H9 (cell line): Measurements from ENCODE around the gene RFPL3. TPM values are rescaled to one million over a fixed set of nuclear protein-coding genes. Genes with fewer than 3 reads are reported as not detected.
"Not testable (repeated sequence)": the region's sequence is repeated elsewhere in the genome, so short reads cannot be mapped to it uniquely, and the experiment has no call there.

ENCODE experiments used
- DNase-seq: peaks from one replicate; pipeline ENCODE4 v3.0.0-alpha.2; 2017
- H2AFZ ChIP-seq: one replicate; pipeline ENCODE4 v1.6.1; 2013; ENCODE audit warnings: mild to moderate bottlenecking, low read length, control low read depth, moderate library complexity
- H2AK5ac ChIP-seq: 2 replicates; pipeline ENCODE4 v1.6.1; 2013; ENCODE audit warnings: low read length, control low read depth, mixed read lengths; ENCODE audit not compliant: insufficient read length
- H2BK120ac ChIP-seq: one replicate; pipeline ENCODE4 v1.6.1; 2013; ENCODE audit warnings: low read depth, mild to moderate bottlenecking, low read length, control low read depth, inconsistent platforms; ENCODE audit not compliant: poor library complexity, severe bottlenecking
- H2BK12ac ChIP-seq: 2 replicates; pipeline ENCODE4 v1.6.1; 2013; ENCODE audit warnings: low read length, control low read depth, mixed read lengths, low read depth; ENCODE audit not compliant: insufficient read length
- H2BK15ac ChIP-seq: 2 replicates; pipeline ENCODE4 v1.6.1; 2013; ENCODE audit warnings: low read depth, low read length, control low read depth
- H2BK20ac ChIP-seq: one replicate; pipeline ENCODE4 v1.6.1; 2013; ENCODE audit warnings: low read depth, mild to moderate bottlenecking, low read length, control low read depth, inconsistent platforms; ENCODE audit not compliant: poor library complexity, severe bottlenecking
- H2BK5ac ChIP-seq: 2 replicates; pipeline ENCODE4 v1.6.1; 2013; ENCODE audit warnings: low read length, control low read depth, mixed read lengths; ENCODE audit not compliant: insufficient read length
- H3K14ac ChIP-seq: 2 replicates; pipeline ENCODE4 v1.6.1; 2013; ENCODE audit warnings: low read length, control low read depth; ENCODE audit not compliant: insufficient read depth
- H3K18ac ChIP-seq: 2 replicates; pipeline ENCODE4 v1.6.1; 2013; ENCODE audit warnings: low read depth, mild to moderate bottlenecking, mixed read lengths, low read length, control low read depth; ENCODE audit not compliant: insufficient read length
- H3K23ac ChIP-seq: 2 replicates; pipeline ENCODE4 v1.6.1; 2013; ENCODE audit warnings: low read length, control low read depth, mixed read lengths, low read depth; ENCODE audit not compliant: insufficient read length
- H3K23me2 ChIP-seq: 2 replicates; pipeline ENCODE4 v1.6.1; 2013; ENCODE audit warnings: low read depth, mild to moderate bottlenecking, mixed read lengths, low read length, control low read depth; ENCODE audit not compliant: insufficient read length, poor library complexity, severe bottlenecking
- H3K27ac ChIP-seq: 2 replicates; pipeline ENCODE4 v1.5.1; 2013; ENCODE audit warnings: low read length, control low read depth, mixed read lengths, low read depth; ENCODE audit not compliant: insufficient read length
- H3K27me3 ChIP-seq: 2 replicates; pipeline ENCODE4 v1.6.1; 2013; ENCODE audit warnings: low read length, control low read depth, inconsistent platforms; ENCODE audit not compliant: insufficient read depth
- H3K4ac ChIP-seq: 2 replicates; pipeline ENCODE4 v1.6.1; 2013; ENCODE audit warnings: low read depth, mild to moderate bottlenecking, control low read depth, inconsistent platforms, low read length, moderate library complexity
- H3K4me1 ChIP-seq: 2 replicates; pipeline ENCODE4 v1.6.1; 2013; ENCODE audit warnings: low read length, control low read depth, inconsistent platforms; ENCODE audit not compliant: insufficient read depth
- H3K4me2 ChIP-seq: 2 replicates; pipeline ENCODE4 v1.6.1; 2013; ENCODE audit warnings: low read length, control low read depth, mixed read lengths; ENCODE audit not compliant: insufficient read length, insufficient read depth
- H3K56ac ChIP-seq: 2 replicates; pipeline ENCODE4 v1.6.1; 2013; ENCODE audit warnings: low read depth, mild to moderate bottlenecking, mixed read lengths, low read length, control low read depth; ENCODE audit not compliant: insufficient read length
- H3K79me1 ChIP-seq: 2 replicates; pipeline ENCODE4 v1.6.1; 2013; ENCODE audit warnings: low read depth, mild to moderate bottlenecking, moderate library complexity, low read length, control low read depth, inconsistent platforms; ENCODE audit not compliant: insufficient read depth, poor library complexity, severe bottlenecking
- H3K79me2 ChIP-seq: 2 replicates; pipeline ENCODE4 v1.6.1; 2013; ENCODE audit warnings: low read length, control low read depth, inconsistent platforms; ENCODE audit not compliant: insufficient read depth
- H3K9ac ChIP-seq: 2 replicates; pipeline ENCODE4 v1.6.1; 2013; ENCODE audit warnings: low read length, control low read depth, mixed read lengths; ENCODE audit not compliant: insufficient read length; ENCODE audit errors: extremely low read depth
- H3K9me3 ChIP-seq: one replicate; pipeline ENCODE4 v1.6.1; 2013; ENCODE audit warnings: low read depth, low read length, inconsistent platforms; ENCODE audit not compliant: control insufficient read depth
- H3T11ph ChIP-seq: one replicate; pipeline ENCODE4 v1.6.1; 2013; ENCODE audit warnings: mild to moderate bottlenecking, low read length, control low read depth, inconsistent platforms
- H4K20me1 ChIP-seq: one replicate; pipeline ENCODE4 v1.6.1; 2013; ENCODE audit not compliant: control insufficient read depth, insufficient read length, insufficient read depth
- H4K5ac ChIP-seq: 2 replicates; pipeline ENCODE4 v1.6.1; 2013; ENCODE audit warnings: low read depth, mild to moderate bottlenecking, mixed read lengths, low read length, control low read depth; ENCODE audit not compliant: insufficient read length
- H4K8ac ChIP-seq: replicated peaks from 2 replicates; pipeline ENCODE4 v1.6.1; 2013; ENCODE audit warnings: low read length, control low read depth, mixed read lengths, low read depth; ENCODE audit not compliant: insufficient read length
- H4K91ac ChIP-seq: 2 replicates; pipeline ENCODE4 v1.6.1; 2013; ENCODE audit warnings: low read depth, mild to moderate bottlenecking, moderate library complexity, mixed read lengths, low read length, control low read depth; ENCODE audit not compliant: insufficient read length
- H3K27ac Mint-ChIP-seq, 3 experiments: 2 replicates in 2 of 3; 3 replicates in 1 of 3; pipeline ENCODE4 v1.8.0; 2020 to 2021; ENCODE audit warnings: mixed read lengths in 3 of 3, mild to moderate bottlenecking in 1 of 3, moderate library complexity in 1 of 3
- H3K27me3 Mint-ChIP-seq: 2 replicates; pipeline ENCODE4 v1.8.0; 2021; ENCODE audit warnings: low read depth, mild to moderate bottlenecking, moderate library complexity, mixed read lengths
- H3K36me3 Mint-ChIP-seq, 3 experiments: 2 replicates in 2 of 3; 3 replicates in 1 of 3; pipeline ENCODE4 v1.8.0; 2020 to 2021; ENCODE audit warnings: low read depth in 3 of 3, mixed read lengths in 3 of 3; ENCODE audit not compliant: insufficient read depth in 1 of 3
- H3K4me1 Mint-ChIP-seq, 2 experiments: 2 replicates each; pipeline ENCODE4 v1.8.0; 2020; ENCODE audit warnings: mixed read lengths in 2 of 2
- H3K4me3 Mint-ChIP-seq, 2 experiments: 2 replicates in 1 of 2; 3 replicates in 1 of 2; pipeline ENCODE4 v1.8.0; 2020 to 2021; ENCODE audit warnings: mild to moderate bottlenecking in 2 of 2, mixed read lengths in 2 of 2, moderate library complexity in 1 of 2
- H3K9me3 Mint-ChIP-seq, 2 experiments: 2 replicates in 1 of 2; 3 replicates in 1 of 2; pipeline ENCODE4 v1.8.0; 2020; ENCODE audit warnings: mild to moderate bottlenecking in 2 of 2, mixed read lengths in 2 of 2, moderate library complexity in 1 of 2
- WGBS: extraction: QIAGEN DNeasy Blood & Tissue Kit; methylation state at CpG from one replicate; pipeline ENCODE4 v1.1.7; 2013; ENCODE audit warnings: missing lambda C conversion rate, low lambda C conversion rate, mixed read lengths; ENCODE audit not compliant: insufficient read length; ENCODE audit errors: extremely low coverage; 5-methylcytosine and 5-hydroxymethylcytosine counted together
- total RNA-seq: library from RNA; stranded (reverse); gene quantifications from 2 replicates; pipeline ENCODE4 v1.2.1, GENCODE V29; 2021
- TF ChIP-seq, protein P1 (sequence below): fragments of 200-600 bp; sonication (generic); conservative IDR thresholded peaks from 3 replicates; pipeline ENCODE4 v1.8.0; 2021; ENCODE audit warnings: antibody characterized with exemption, mild to moderate bottlenecking

RFPL3 gene
- total RNA-seq, 1 experiment from 2014 or later = not detected

DNA sequence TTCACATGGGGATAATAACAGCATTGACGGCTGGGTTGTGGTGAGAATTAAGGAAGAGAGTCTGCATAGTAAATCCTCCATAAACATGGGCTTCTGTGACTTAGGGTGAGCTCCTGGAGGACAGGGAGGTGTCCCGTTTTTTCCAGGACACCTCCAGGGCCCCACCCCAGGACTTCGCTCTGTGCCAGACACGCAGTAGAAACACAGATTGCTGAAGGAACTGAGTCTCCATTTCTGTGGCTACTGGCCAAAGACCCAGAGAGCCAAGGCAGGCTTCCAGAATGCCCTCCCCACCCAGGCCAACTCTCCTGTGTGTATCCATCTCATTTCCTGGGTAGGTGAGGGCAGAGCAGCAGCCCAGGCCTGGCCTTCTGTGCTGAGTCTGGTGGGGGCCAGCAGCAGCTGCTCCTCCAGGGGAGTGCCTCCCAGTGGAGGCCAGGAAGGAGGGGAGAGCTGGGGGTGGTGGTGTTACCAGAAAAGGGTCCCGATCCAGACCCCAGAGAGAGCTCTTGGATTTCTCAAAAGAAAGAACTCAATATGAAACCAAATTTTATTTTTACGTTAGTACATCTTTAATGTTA lies 9.5 kb upstream of the RFPL3 start:
- Histone ChIP-seq H3K27me3 (no peaks in the 10 kb centered on the region), H3K18ac (no peak overlapping the region), H3K27ac (no peak overlapping the region), H4K20me1 (no peaks in the 10 kb centered on the region), H3K9me3 (no peaks in the 10 kb centered on the region), H2BK5ac (no peak overlapping the region), H3K79me2 (no peaks in the 10 kb centered on the region), H2BK20ac (no peak overlapping the region), H3K4me2 (no peak overlapping the region), H4K5ac (no peak overlapping the region), H3K14ac (no peak overlapping the region; the same call in 1 of the 2 replicates), H4K91ac (no peak overlapping the region), H3K56ac (no peak overlapping the region), H3K23ac (no peak overlapping the region), H3K4ac (no peak overlapping the region), H2AK5ac (no peak overlapping the region), H2BK15ac (no peak overlapping the region), H3K79me1 (no peaks in the 10 kb centered on the region), H2BK120ac (no peak overlapping the region), H2AFZ (no peak overlapping the region), H2BK12ac (no peak overlapping the region), H3K9ac (no peak overlapping the region), H3K23me2 (no peaks in the 10 kb centered on the region), H3K4me1 (no peaks in the 10 kb centered on the region), H3T11ph (no peak overlapping the region), H4K8ac (no peak overlapping the region)
- Mint-ChIP-seq H3K36me3 (peaks cover 0 to 2% (median 0%) of the 10 kb centered on the region in 3 experiments; a peak in 1 of 7 replicates), H3K4me3 (no peak overlapping the region), H3K4me1 (no peaks in the 10 kb centered on the region), H3K27me3 (peaks cover 18% of the 10 kb centered on the region), H3K27ac (no peak overlapping the region), H3K9me3 (peaks cover 2 to 3% of the 10 kb centered on the region in 2 experiments; a peak in 4 of 5 replicates)
- DNase-seq = no peak
- TF ChIP-seq, protein P1, sequence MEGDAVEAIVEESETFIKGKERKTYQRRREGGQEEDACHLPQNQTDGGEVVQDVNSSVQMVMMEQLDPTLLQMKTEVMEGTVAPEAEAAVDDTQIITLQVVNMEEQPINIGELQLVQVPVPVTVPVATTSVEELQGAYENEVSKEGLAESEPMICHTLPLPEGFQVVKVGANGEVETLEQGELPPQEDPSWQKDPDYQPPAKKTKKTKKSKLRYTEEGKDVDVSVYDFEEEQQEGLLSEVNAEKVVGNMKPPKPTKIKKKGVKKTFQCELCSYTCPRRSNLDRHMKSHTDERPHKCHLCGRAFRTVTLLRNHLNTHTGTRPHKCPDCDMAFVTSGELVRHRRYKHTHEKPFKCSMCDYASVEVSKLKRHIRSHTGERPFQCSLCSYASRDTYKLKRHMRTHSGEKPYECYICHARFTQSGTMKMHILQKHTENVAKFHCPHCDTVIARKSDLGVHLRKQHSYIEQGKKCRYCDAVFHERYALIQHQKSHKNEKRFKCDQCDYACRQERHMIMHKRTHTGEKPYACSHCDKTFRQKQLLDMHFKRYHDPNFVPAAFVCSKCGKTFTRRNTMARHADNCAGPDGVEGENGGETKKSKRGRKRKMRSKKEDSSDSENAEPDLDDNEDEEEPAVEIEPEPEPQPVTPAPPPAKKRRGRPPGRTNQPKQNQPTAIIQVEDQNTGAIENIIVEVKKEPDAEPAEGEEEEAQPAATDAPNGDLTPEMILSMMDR = no peak
- no CpG with 5 or more reads among the region's 6 CpGs for WGBS

DNA sequence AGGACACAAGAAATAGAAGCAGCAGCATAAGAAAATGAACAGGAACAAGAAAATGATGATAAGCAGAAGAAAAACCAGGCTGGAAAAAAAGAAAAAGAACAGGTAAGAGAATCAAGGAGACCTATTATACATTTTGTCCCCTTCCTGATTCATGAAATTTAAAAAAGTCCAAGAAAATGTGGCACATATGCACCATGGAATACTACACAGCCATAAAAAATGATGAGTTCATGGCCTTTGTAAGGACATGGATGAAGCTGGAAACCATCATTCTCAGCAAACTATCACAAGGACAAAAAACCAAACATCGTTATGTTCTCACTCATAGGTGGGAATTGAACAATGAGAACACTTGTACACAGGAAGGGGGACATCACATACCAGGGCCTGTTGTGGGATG lies 5.8 kb upstream of the RFPL3 start:
- H3K4me2 ChIP-seq, H2BK5ac ChIP-seq, H3K4me1 ChIP-seq, H2BK12ac ChIP-seq, H3K79me2 ChIP-seq, H3K27ac ChIP-seq, H3K9ac ChIP-seq, DNase-seq, H2AK5ac ChIP-seq, H4K91ac ChIP-seq, H2AFZ ChIP-seq, H3K9me3 ChIP-seq, H2BK20ac ChIP-seq, H3K27ac Mint-ChIP-seq, H3K4ac ChIP-seq, H3T11ph ChIP-seq, H3K56ac ChIP-seq, H2BK15ac ChIP-seq, H3K9me3 Mint-ChIP-seq, H3K79me1 ChIP-seq, H3K36me3 Mint-ChIP-seq, H3K23ac ChIP-seq, H3K27me3 ChIP-seq, H2BK120ac ChIP-seq, H4K20me1 ChIP-seq, H4K8ac ChIP-seq, H3K18ac ChIP-seq, H4K5ac ChIP-seq, H3K4me3 Mint-ChIP-seq, H3K23me2 ChIP-seq, H3K14ac ChIP-seq: not testable (repeated sequence)
- peaks cover 10% of the 10 kb centered on the region in 2 experiments for H3K4me1 Mint-ChIP-seq
- peaks cover 14% of the 10 kb centered on the region for H3K27me3 Mint-ChIP-seq
- no CpG with 5 or more reads among the region's 1 CpG for WGBS
